SU-DHL-6 (cell line): ENCODE measurements around the gene SCYL1.

Experiments
- H2AFZ ChIP-seq: fragments of 200-600 bp; sonication (generic); 2 replicates; pipeline ENCODE4 v1.6.1; 2014; ENCODE audit warnings: low read depth, mild to moderate bottlenecking, moderate library complexity, mixed read lengths, antibody characterized with exemption, low read length; ENCODE audit not compliant: severe bottlenecking
- H3F3A ChIP-seq: fragments of 200-600 bp; shearing (Covaris generic); 2 replicates; pipeline ENCODE4 v1.6.0; 2016; ENCODE audit warnings: antibody characterized with exemption, mild to moderate bottlenecking; ENCODE audit not compliant: insufficient read depth
- H3K27ac ChIP-seq: fragments of 200-600 bp; sonication (generic); 2 replicates; pipeline ENCODE4 v1.5.1; 2016; ENCODE audit warnings: low read depth, mild to moderate bottlenecking, low read length, moderate library complexity, mixed read lengths
- H3K27me3 ChIP-seq: fragments of 200-600 bp; sonication (generic), shearing (Covaris generic); 2 replicates; pipeline ENCODE4 v1.6.0; 2014; ENCODE audit warnings: mild to moderate bottlenecking, low read length
- H3K36me3 ChIP-seq: fragments of 200-600 bp; sonication (generic); 2 replicates; pipeline ENCODE4 v1.6.1; 2014; ENCODE audit warnings: mild to moderate bottlenecking, low read length, mixed read lengths
- H3K4me2 ChIP-seq: fragments of 300-600, 200-600 bp; shearing (Covaris generic), sonication (generic); 2 replicates; pipeline ENCODE4 v1.6.0; 2014; ENCODE audit warnings: low read length, low read depth, mild to moderate bottlenecking; ENCODE audit not compliant: poor library complexity, severe bottlenecking
- H3K4me3 ChIP-seq: fragments of 200-600 bp; sonication (generic); 2 replicates; pipeline ENCODE4 v1.5.1; 2014; ENCODE audit warnings: antibody characterized with exemption, low read length, mild to moderate bottlenecking, mixed read lengths; ENCODE audit not compliant: insufficient read depth, poor library complexity, severe bottlenecking
- H3K79me2 ChIP-seq: fragments of 200-600 bp; sonication (generic); 2 replicates; pipeline ENCODE4 v1.6.1; 2014; ENCODE audit warnings: mild to moderate bottlenecking, low read length, moderate library complexity; ENCODE audit not compliant: insufficient read depth
- H3K9ac ChIP-seq: fragments of 200-600 bp; sonication (generic); 2 replicates; pipeline ENCODE4 v1.7.0; 2014; ENCODE audit warnings: mild to moderate bottlenecking, low read length
- H3K9me2 ChIP-seq: fragments of 200-600 bp; sonication (generic); replicated peaks from 2 replicates; pipeline ENCODE4 v1.6.1; 2014; ENCODE audit warnings: low read length; ENCODE audit not compliant: insufficient read depth
- H3K9me3 ChIP-seq: fragments of 200-600 bp; sonication (generic); 2 replicates; pipeline ENCODE4 v1.6.1; 2014; ENCODE audit warnings: low read length, mixed read lengths; ENCODE audit not compliant: insufficient read depth
- H4K20me1 ChIP-seq: fragments of 200-600 bp; sonication (generic); 2 replicates; pipeline ENCODE4 v1.6.1; 2014; ENCODE audit warnings: low read depth, mild to moderate bottlenecking, antibody characterized with exemption, low read length, moderate library complexity, mixed read lengths
- EZH2phosphoT487 ChIP-seq: fragments of 200-600 bp; sonication (generic), shearing (Covaris generic); conservative IDR thresholded peaks from 2 replicates; pipeline ENCODE4 v1.6.1; 2018; ENCODE audit warnings: mild to moderate bottlenecking, antibody characterized with exemption, low read length, moderate library complexity, mixed read lengths
- TF ChIP-seq, protein P1 (sequence below): fragments of 200-600 bp; sonication (generic); IDR thresholded peaks from one replicate; pipeline ENCODE4 v1.5.1; 2017; ENCODE audit warnings: antibody characterized with exemption, mild to moderate bottlenecking, low read length, moderate library complexity; ENCODE audit not compliant: insufficient read depth, poor library complexity, severe bottlenecking

The SCYL1 gene

GRCh38 chr11:65573391-65574079, 48.7 kb downstream of the SCYL1 start:
- Histone ChIP-seq H4K20me1 (no peaks in the 10 kb centered on the region), H3K27ac (no peak overlapping the region), H3K79me2 (peaks cover 18% of the 10 kb centered on the region; the same call in 1 of the 2 replicates), H3K4me3 (peak overlapping the region; percentile 43), H2AFZ (no peak overlapping the region), H3K9me3 (no peaks in the 10 kb centered on the region), H3K4me2 (peak overlapping the region; percentile 97), H3K9ac (peak overlapping the region; percentile 84), H3F3A (peaks cover 11% of the 10 kb centered on the region), H3K27me3 (no peaks in the 10 kb centered on the region), H3K9me2 (no peaks in the 10 kb centered on the region), H3K36me3 (no peaks in the 10 kb centered on the region)
- TF ChIP-seq, protein P1, sequence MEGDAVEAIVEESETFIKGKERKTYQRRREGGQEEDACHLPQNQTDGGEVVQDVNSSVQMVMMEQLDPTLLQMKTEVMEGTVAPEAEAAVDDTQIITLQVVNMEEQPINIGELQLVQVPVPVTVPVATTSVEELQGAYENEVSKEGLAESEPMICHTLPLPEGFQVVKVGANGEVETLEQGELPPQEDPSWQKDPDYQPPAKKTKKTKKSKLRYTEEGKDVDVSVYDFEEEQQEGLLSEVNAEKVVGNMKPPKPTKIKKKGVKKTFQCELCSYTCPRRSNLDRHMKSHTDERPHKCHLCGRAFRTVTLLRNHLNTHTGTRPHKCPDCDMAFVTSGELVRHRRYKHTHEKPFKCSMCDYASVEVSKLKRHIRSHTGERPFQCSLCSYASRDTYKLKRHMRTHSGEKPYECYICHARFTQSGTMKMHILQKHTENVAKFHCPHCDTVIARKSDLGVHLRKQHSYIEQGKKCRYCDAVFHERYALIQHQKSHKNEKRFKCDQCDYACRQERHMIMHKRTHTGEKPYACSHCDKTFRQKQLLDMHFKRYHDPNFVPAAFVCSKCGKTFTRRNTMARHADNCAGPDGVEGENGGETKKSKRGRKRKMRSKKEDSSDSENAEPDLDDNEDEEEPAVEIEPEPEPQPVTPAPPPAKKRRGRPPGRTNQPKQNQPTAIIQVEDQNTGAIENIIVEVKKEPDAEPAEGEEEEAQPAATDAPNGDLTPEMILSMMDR: no peak
- TF ChIP-seq EZH2phosphoT487: no peak

- no peak for TF ChIP-seq EZH2phosphoT487
- TF ChIP-seq, protein P1: peak; percentile 64
- Histone ChIP-seq H3K4me3 (peak overlapping the region; percentile 62), H3K27ac (peak overlapping the region; percentile 74), H3K79me2 (peaks cover 10% of the 10 kb centered on the region; the same call in 1 of the 2 replicates), H2AFZ (peak overlapping the region; percentile 43), H3K36me3 (no peaks in the 10 kb centered on the region), H3F3A (peaks cover 11% of the 10 kb centered on the region), H3K4me2 (peak overlapping the region; percentile 97), H3K9me2 (no peaks in the 10 kb centered on the region), H3K27me3 (no peaks in the 10 kb centered on the region), H3K9me3 (no peaks in the 10 kb centered on the region), H4K20me1 (no peaks in the 10 kb centered on the region), H3K9ac (peak overlapping the region; percentile 84)
Measured at GRCh38 chr11:65574109-65574810, 49.4 kb downstream of the SCYL1 start.

DNA sequence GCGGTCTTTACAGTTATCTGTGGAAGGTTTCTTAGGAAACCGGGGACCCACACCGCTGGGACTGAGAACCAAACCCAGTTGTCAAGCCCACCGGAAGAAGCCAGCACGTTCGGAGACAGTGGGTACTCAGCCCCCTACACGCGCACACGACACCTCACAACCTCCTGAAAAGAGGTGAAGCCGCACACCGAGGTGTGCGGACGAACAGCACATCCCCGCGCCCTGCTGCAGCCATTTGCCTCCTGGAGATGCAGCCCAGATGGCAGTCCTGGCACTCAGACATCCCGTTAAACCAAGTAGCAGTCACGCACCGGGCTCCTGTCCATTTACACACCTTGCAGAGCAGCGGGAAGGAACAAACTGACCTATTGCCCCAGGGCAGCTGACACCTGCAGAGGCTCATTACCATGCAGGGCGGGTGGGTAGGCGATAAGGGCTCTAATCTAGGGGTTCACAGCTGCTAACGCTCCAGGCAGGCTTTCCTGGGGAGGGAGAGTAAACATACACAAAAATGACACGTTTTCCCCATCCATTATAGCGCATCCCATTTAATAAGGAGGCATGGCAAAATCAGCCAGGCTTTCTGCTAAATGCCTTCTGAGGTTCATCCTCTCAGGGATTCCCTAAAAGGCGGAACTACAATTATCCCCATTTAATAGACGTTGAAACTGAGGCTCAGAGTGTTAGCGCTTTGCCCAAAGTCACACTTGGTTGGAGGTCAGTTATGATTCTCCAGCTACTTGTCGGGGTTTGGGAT, 50.1 kb downstream of the SCYL1 start:
- peak overlapping the region; percentile 43 for H2AFZ ChIP-seq
- peak overlapping the region; percentile 84 for H3K9ac ChIP-seq
- peak overlapping the region; percentile 74 for H3K27ac ChIP-seq
- no peaks in the 10 kb centered on the region for H3K9me3 ChIP-seq
- no peaks in the 10 kb centered on the region for H4K20me1 ChIP-seq
- H3F3A ChIP-seq: peaks cover 11% of the 10 kb centered on the region
- H3K4me3 ChIP-seq: peak overlapping the region; percentile 62
- H3K4me2 ChIP-seq: peak overlapping the region; percentile 73
- H3K79me2 ChIP-seq: peaks cover 6% of the 10 kb centered on the region; the same call in 1 of the 2 replicates
- H3K9me2 ChIP-seq: no peaks in the 10 kb centered on the region
- TF ChIP-seq EZH2phosphoT487: no peak
- TF ChIP-seq, protein P1: no peak
- H3K36me3 ChIP-seq: no peaks in the 10 kb centered on the region
- no peaks in the 10 kb centered on the region for H3K27me3 ChIP-seq
